Stimulated activated CD8-positive, alpha-beta memory T cell treated with anti-CD3 and anti-CD28 coated beads, Interleukin-12 subunit alpha, Interleukin-12 subunit beta, amount 100 ng/mL, for 4 hours (primary cell): Measurements from ENCODE around the gene TBX5.

Source experiments
- DNase-seq: peaks from one replicate; pipeline ENCODE4 v3.0.0-alpha.2; 2020; ENCODE audit warnings: low read depth

Gene TBX5

DNA sequence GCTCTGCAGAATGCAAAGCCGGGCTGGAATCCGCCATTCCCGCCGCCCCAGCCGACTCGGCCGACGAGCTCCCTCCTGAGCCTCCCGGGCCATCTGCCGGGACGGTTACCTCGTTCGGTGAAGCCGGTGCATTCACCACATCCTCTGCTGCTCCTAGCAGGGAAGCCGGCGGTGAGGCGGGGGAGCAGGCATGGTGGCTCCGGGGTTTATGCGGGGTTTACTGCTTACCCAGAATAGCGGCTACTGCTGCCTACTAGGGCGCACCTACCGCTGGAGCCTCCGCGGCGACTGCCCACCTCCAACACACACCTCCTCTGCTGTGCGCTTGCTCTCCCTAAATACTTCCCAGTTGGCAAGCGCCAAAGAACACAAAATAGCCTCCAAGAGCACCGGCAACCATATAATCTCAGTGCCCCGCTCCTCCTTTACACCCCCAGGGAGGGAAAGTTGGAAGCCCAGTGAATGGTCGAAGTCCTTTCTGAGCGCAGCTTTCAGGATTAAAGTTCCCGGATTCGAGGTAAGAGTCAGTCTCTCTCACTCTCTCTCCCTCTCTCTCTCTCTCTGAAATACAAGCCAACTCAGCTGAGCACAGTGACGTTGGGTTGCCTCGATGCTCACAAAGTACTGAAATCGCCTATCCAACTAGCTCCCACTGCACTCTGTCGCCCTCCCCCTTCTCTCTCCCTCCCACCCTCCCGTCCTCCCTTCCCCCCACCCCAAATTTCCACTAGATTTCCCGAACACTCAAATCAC, at the start of gene TBX5:
Gene TBX5, minus strand, starts transcription at position 626 of the 753 bp plus-strand sequence. CDS start 2,246 bp downstream, outside the sequence.
- DNase-seq = no peak

DNA sequence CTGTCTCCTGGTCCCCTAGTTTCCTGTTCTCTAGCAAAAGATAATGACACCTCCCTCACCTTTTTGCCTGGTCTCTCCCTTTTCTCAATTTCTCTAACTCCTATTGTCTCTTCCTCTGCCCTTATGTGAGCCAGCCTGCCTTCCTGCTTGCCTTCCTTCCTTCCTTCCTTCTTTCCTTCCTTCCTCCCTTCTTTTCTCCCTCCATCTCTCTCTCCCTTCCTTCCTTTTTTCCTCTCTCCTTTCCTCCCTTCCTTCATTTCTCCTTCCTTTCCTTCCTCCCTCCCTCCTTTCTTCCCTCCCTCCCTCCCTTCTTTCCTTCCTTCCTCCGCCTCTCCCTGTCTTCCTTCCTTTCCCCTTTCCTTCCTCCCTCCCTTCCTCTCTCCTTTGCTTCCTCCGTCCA, 45.7 kb upstream of the TBX5 start:
- DNase-seq = no peak

GRCh38 chr12:114450515-114451300, 44.8 kb upstream of the TBX5 start:
- DNase-seq = no peak

DNA sequence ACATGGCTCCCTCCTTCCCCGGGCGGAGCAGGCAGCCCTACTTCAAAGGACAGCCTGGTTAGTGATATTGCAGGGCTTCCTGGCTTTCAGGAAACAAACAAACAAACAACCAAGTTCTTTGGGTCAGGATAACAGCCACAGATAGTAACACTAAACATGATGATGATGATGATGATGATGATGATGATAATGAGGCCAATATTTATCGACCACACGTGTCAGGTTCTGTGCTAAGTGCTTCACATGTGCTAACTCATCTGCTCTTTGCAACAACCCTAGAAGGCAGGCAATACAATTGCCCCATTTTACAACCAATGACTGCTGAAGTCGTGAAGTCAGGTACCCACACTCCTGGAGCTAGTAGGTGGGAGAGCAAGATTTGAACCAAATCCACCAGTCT, 44.1 kb upstream of the TBX5 start:
- DNase-seq = no peak

- DNase-seq = no peak
These were observed 42.6 kb upstream of the TBX5 start for GRCh38 chr12:114448618-114448933.

GRCh38 chr12:114447799-114448617, 42.1 kb upstream of the TBX5 start:
- no peak for DNase-seq

DNA sequence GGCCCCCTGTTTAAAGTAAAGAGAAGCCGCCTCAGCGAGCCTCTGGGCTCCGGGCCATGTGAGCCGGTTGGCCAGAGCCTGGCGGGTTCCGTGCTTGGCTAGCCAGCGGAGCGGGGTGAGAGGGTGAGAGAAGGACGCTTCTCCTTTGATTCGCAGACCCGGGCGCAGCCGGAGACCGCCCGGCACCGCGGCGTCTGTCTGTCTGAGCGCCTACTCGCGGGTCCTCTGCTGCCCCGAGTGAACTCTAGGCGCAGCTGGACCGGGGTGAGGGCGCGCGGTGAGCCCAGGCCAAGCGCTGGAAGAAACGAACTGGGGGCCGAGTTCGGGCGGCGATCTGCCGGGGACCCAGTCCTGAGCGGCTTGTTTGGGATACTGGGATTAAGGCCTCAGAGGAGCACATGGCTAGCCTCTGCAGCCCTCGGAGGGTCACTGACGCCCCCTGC, 41.4 kb upstream of the TBX5 start:
- no peak for DNase-seq

DNA sequence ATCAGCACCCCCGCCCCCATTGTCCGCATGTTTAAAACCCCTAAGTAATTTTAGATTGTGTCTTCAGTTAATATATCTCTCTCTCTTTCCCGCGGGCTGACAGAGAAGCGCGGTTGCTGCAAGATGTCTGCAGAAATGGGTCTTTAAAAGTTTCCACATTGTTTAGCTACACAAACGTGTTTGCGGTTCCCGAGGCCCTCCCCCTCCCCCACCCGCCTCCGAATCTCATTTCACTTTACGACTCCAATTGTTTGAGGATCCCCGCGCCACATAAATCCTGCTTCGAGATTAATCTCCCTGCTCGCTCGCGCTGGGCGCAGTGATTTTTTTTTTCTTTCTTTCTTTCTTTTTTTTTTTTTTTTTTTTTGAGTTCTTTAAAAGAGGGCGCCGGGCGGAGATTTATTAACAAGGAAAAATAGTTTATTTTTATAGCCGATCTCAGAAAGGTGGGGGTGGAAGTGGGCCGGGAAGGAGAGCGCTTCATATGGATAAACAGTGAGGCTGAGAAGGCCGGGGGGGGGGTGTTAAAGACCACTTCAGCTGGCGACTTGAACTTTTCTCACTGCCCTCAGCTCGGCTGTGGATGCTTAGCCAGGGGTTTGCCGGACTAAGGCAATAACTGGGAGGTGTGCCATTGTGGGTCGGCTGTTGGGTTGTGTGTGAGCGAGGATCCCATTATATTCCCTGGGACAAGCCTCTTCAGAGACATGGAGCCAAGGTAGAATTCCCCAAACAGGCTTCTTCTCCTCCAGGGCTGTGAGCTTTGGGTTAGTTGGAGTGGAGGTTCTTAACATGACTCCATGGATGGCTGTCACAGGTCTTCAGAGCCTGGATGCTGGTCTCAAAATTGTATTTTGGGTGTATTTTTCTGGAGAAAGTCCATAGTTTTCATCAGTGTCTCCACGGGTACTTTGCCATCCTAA, 39.7 kb upstream of the TBX5 start:
- no peak for DNase-seq

DNA sequence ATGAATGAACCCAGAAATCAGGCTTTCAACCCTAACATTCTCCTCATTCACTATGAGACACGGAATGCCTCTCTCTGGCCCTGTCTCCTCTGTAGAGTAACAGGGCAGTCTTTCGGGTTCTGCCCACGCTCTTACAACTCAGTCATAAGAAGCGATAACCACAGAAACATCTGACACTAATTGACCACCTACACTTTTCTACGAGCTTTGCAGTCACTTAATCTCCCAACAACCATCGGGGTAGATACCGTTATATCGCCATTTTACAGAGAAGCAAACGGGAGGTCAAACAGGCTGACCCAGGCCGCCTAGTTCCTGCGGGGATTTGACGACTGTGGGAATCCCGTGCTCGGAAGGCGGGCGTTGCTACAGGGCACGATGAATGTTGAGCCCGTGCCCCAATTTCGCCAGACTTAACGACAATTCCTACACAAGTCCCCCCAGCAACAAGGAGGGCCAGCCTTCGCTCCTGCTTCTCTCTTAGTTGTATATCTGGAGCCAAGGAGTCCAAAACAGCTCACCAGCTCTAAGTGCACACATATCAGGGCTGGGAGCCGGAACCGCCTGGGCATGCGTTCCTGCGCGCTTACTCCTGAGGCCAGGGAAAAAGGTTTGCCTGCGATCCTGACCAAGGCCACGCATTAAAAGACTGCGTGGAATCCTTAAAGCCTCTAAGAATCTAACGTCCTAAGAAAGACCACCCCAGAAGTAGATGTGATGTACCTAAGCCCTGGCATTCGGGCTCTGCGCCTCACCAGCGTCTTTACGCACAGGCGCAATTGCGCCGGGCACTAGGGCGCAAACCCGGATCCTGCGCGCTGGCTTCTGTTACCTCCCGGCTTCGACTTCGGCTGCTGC, 38.7 kb upstream of the TBX5 start:
- DNase-seq = no peak

DNA sequence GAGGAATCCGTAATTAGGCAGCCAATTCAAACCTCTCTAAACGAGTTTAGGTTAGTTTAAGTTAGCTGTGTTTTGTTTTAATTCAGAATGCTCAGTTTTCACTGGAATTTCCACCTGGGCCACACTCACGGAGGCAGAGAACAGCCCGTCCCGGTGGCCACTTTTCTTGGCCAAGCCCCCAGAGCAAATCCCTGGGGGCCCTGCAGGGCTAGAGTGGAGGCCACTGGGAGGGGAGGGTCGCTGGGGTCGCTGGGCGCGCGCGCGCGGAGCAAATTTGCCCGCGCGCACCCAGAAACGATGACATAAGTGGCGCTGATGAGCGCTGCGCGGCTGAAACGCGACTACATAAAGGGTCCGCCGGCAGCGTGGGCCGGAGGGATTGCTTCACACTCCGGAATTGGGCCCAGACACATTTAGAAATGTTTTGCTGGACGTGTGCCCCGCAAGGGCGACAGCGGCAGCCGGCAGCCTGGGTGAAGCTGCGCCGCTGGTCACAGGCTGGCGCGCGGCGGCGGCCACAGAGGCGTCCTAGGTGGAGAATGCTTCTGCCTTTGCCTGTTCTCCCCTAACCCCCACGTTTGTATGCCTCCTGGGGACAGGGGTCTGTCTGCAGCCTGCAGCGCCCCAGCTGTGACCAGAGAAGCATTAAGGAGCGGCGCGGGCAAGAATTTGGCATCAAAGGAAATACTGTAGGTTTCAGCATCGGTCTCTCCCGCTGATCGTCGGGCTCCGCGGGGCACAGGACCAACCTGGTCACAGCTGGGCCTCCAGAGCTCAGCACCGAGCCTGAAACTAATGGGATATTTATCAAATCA, 37.9 kb upstream of the TBX5 start:
- no peak for DNase-seq

DNA sequence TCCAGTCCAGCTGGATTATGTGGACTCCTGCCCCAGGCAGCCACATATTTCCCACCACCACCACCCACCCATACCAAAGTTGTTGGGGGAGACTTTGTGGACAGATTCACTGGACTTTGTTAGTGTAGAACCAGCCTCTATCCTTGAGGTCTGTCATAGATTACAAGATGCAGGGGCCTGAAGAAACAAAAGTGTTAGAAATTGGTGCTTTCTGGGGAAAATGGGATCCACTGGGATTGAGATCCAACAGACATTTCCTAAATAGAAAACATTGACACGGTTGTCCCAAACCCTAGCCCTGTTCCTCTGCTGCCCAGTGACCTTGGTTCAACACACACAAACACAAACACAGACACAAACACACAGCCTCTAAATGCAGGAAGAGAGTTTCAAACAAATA, 36.6 kb upstream of the TBX5 start:
- DNase-seq = no peak

GRCh38 chr12:114441545-114441944, 35.6 kb upstream of the TBX5 start:
- no peak for DNase-seq

GRCh38 chr12:114441039-114441383, 35.1 kb upstream of the TBX5 start:
- DNase-seq = no peak

GRCh38 chr12:114440270-114441038, 34.5 kb upstream of the TBX5 start:
- DNase-seq = no peak

- no peak for DNase-seq
These were observed 33.9 kb upstream of the TBX5 start for GRCh38 chr12:114439817-114440216.

GRCh38 chr12:114439261-114439683, 33.3 kb upstream of the TBX5 start:
- no peak for DNase-seq

DNA sequence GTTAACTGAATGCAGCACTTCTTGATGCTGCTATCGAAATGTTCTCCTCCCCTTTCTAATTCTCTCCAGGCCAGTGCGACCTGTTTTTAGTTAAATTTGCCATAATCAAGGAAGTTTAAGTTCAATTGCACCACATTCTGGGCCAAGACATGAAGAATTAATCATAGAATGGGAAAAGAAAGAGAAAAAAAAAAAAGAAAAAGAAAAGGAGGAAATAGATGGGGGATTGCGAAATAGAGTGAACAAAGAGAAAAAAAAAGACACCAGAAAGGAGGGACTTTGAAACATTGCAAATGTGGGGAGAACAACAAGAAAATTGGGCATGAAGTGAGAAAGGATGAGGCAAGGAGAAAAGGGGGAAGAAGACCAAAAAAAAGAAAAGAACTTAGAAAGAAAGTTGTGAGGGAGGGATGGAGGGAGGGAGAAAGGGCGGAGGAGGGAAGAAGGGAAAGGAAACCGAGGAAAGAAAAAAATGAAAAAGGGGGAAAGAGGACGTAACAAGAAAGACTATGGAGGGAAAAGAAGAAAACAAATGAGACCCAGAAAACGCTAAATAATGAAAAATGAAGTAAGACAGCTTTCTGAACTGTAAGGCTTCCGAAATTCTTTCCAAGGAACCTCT, 32.8 kb upstream of the TBX5 start:
- DNase-seq = no peak

DNA sequence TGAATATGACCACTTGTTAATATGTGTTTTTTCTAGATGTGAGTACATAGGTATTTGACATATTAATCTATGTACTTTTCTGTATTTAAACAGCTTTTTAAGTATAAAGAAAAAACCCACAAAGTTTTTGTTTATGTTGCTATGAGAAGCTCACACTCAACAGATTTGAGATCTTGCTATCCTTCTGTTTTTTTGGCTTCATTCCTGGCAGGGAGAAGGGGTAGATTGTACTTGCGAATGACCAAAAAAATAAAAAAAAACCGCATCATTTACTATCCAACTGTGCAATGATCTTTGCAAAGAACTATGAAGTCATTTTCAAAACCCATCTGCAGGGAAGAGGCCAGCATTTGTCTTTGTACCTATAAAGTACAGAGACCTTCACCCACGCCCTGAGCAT, 28.4 kb upstream of the TBX5 start:
- DNase-seq = no peak

GRCh38 chr12:114431902-114432301, 26.0 kb upstream of the TBX5 start:
- no peak for DNase-seq
